Measurements from ENCODE around the gene LINGO3.
"Not testable (repeated sequence)": the region's sequence is repeated elsewhere in the genome, so short reads cannot be mapped to it uniquely, and the experiment has no call there.

The LINGO3 gene

DNA sequence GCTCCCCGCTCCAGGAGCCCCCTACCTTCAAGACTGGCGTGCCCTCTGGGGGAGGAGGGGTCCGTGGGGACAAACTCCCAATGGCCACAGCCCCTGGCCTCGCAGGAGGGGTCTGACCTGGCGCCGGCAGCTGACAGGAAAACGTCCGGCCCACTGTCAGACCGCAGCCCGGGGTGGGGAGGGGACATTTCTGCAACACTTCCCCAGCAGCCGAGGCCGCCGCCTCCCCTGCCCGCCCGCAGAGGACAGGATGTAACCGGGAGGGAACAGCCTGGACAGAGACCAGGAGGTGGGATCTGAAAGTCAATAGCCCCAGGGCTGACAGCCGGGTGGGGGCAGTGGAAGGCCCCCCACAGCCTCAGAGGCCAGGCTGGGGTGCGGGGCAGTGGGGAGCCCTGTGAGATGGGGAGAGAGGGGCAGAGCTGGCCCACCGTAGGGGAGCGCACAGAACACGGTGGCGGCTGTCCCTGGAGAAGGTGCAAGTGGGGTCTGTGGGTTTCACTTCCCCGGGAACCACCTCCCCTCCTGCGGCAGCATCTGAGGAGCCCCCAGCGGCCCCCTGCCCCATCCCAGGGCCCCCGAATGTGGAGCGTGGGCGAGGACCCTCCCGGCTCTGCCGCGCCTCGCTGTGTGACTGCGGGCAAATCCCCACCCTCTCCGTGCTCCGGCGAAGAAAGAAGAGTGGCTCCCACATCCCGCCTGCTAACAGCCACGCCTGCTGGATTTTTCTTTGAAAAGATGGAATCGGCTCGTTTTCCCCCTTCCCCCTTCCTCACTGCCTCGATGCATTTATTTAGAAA is 25.7 kb downstream of the LINGO3 start, which contains the start of gene PEAK3:
Gene PEAK3 (minus strand): TSS at position 114 of the 800 bp plus-strand sequence. CDS start 1,244 bp downstream, outside the sequence.
- DNase-seq (ENCODE audit: low spot score) = no peak

DNA sequence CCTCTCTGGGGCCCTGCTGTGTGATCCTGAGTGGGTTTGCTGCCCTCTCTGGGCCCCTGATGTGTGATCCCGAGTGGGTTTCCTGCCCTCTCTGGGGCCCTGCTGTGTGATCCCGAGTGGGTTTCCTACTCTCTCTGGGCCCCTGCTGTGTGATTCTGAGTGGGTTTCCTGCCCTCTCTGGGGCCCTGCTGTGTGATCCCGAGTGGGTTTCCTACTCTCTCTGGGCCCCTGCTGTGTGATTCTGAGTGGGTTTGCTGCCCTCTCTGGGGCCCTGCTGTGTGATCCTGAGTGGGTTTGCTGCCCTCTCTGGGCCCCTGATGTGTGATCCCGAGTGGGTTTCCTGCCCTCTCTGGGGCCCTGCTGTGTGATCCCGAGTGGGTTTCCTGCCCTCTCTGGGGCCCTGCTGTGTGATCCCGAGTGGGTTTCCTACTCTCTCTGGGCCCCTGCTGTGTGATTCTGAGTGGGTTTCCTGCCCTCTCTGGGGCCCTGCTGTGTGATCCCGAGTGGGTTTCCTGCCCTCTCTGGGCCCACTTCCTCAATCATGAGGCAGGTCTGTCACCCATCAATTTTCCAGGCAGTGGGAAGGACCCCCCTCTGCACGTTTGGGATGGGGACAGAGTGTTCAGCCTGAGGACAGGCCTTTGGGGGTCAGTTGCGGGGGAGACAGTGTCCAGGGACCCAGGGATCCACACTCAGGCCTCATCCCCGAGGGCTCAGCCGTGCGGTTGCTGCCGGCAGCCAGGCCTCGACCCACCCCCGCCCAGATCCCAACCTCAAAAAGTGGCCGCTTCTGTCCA is 26.5 kb downstream of the LINGO3 start:
- not testable (repeated sequence) for DNase-seq (ENCODE audit: low spot score)

DNA sequence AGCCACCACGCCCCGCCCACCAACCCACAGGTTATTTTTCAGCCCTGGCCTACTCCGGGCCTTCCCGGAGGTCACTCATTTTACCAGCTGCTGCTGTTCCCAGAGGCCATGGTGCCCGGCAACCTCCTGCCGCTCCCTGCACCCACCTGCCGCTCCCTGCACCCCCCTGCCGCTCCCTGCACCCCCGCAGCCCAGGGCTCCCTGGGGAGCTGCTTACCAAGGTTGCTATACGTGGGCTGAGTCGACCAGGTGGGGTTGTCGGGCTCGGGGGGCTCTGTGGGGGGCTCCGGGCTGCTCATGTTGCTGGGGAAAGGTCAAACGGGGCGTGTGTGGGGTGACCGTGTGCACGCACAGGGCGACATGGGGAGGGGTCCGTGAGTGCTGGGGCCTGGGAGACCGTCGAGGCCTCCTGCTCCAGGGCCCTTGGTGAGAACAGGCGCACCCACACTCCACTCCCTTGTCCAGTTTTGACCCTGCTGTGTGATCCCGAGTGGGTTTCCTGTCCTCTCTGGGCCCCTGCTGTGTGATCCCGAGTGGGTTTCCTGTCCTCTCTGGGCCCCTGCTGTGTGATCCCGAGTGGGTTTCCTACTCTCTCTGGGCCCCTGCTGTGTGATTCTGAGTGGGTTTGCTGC is 27.2 kb downstream of the LINGO3 start:
- DNase-seq (ENCODE audit: low spot score) = no peak

DNA sequence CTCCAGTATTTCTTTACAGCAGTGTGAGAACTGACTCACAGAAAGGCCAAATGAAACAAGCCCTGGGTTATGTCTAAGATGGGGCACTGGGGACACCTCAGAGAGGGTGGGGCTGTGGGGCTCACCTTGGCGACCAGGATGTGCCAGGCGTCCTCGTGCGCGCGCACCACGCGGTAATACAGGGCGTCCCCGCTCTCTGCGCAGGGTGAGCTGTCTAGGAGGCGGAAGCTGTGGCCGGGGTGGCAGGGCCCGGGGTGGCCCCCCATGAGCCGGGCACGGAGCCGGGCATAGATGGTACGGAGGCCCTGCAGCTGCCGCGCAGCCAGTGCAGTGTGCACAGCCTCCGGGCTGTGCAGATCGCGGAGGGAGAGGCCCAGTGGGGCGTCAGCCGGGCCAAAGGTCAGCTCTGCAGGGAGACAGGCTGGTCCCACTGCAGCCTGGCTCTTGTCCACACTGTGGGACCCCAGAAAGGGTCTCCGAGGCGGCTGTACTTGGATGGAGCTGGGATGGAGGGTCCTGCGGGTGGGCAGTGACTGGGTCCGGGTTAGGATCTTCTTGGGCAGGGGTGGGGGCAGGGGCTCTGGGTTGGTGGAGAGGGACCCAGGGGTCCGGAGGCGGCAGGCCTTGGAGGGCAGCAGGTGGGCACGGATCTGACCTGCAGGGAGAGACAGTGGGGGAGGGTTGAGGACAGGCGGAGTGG is 29.3 kb downstream of the LINGO3 start:
- DNase-seq (ENCODE audit: low spot score) = no peak

DNA sequence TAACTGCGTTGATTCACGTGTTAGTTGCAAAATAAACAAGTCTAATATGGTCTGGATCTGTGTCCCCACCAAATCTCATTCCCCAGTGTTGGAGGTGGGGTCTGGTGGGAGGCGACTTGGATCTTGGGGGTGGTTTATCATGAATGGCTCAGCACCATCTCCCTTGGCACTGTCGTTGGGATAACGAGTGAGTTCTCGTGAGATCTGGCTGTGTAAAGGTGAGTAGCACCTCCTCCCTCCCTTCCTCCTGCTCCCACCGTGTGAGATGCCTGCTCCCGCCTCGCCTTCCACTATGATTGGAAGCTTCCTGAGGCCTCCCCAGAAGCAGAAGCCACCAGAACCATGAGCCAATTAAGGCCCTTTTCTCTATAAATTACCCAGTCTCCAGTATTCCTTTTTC is 30.8 kb downstream of the LINGO3 start:
- DNase-seq (ENCODE audit: low spot score) = no peak

DNA sequence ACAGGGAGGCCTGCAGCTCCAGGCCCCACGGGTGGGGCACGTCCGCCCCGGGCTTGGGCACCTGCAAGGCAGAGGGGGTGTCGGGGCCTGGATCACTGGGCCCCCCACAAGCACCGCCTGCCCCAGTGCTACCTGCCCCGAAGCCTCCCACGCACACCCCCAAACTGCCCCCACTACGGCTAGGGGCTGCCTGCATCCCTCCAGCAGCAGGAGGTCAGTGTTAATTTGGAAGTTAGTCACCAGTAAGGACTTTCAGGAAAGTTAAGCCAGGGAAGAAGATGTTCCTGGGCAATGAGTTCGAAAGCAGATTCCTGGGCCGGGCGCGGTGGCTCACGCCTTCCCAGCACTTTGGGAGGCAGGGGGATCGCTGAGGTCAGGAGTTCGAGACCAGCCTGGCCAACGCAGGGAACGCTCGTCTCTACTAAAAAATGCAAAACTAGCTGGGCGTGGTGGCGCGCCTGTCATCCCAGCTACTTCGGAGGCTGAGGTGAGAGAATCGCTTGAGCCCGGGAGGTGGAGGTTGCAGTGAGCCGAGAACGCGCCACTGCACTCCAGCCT is 31.4 kb downstream of the LINGO3 start:
- DNase-seq (ENCODE audit: low spot score) = no peak

DNA sequence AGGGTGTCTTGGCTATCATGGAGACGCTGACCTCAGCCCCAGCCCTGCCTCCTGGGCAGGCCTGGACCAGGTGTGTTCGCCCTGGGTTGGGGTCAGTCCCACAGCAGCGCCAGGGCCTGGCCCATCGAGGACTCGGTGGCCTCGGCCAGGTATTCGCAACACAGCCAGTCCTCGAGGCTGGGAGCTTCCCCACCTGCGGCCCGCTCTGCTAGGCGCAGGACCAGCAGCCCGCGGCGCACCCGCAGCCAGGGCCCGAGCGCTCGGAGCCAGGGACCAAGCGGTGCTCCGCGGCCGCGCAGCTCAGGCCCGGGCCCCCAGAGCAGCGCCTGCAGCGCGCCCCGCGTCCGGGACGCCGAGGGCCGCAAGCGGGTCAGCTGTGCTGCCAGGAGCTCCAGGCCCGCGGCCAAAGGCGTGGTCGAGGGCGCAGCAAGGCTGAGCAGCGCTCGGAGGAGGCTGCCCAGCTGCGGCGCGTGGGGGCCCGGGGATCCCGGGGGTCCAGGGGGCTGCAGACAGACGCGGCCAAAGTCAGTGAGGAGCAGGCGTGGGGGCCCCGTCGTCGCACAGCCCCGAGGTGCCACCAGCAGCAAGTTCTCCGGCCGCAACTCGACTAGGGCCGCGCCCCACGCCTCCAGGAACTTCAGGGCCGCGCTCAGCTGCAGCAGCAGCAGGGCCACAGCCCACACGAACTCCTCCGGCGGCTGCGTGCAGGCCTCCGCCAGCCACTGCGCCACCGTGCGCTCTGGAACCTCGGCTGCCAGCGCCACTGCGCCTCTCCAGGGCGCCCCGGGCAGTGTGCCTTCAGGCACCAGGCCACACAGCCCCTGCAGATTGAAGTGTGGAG is 32.1 kb downstream of the LINGO3 start:
- DNase-seq (ENCODE audit: low spot score) = no peak

DNA sequence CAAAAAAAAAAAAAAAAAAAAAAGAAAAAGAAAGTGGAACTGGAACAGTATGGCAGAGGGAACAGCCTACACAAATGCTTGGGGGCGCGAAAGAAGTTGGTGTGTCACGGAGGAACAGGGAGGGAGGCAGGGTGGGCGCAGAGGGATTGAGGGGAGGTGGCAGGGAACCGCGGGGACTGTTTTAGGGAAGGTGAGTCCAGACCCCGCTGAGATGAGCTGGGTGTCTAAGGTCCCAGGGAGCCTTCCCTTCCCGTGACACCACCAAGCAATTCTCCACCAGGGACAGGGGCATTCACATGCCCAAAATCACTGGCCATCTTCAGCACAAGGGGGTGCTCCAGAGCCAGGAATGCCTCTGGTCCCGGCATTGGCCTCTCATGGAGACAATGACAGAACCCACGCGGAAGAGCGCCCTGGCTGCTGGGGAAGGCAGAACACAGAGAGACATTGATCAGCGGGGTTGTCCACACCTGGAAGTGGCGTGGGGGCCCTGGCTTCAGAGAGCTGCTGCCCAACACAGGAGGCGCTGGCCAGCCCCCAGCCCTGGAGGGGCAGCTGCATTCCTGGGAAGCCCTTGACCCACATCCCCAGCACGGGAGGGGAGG is 32.9 kb downstream of the LINGO3 start:
- no peak for DNase-seq (ENCODE audit: low spot score)

DNA sequence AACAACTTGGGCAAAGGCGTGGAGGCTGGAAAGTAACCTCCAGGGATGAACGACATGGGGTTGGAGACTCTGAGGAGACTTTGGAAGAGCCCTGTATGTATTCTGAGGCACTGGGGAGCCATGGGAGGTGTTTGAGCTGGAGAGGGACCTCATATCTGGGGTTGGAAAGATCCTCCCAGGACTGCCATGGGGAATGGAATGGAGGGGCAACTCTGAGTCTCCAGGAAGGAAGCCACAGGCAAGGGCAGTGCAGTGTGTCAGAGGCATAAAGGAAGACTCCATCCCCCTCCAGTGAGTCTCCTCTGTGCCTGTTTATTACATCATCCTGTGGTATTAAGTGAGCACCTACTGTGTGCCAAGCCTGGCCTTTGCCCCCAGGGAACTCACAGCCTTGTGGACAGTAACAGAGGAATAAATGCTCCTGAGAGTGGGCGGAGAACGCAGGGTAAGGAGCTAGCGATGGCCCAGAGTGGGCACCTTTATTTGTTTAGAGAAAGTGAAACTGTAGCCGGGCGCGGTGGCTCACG is 33.7 kb downstream of the LINGO3 start:
- no peak for DNase-seq (ENCODE audit: low spot score)

DNA sequence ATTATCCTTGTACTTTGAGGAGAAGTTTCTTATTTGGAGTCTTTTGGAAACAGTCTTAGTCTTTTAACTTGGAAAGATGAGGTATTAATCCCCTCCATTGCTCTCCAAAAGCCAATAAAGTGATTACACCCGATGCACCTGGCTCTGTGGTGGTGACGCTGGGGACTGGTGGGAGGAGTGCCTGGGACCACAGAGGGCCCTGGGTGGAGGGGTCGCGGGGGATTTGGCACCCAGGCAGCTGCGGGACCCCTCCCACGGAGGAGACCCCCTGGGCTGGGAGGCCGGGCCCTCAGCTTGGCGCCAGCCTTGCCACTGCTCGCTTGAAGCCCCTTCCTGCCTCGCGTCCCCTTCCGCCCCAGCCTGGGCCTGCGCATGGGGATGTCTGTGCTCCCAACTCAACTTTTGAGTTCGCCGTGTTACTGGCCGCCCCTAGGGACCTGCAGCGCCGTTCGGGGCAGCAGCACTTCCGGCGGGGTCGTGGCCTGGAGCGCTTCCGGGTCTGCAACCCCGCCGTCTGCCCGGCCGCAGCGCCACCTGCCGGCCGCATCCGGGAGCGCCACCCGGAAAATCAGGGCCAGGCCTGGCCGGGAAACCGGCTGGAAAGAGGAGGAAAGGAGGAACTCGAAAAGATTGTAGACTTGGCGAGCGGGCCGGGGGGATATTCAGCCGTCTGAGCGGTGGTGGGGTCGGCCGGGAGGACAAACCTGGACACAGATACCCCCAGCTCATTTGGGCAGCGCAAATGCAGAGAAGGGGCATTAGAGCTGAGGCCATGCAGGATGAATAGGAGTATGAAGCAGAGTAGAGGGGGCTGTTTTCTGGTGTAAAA is 34.4 kb downstream of the LINGO3 start:
- DNase-seq (ENCODE audit: low spot score) = peak; percentile 91

DNA sequence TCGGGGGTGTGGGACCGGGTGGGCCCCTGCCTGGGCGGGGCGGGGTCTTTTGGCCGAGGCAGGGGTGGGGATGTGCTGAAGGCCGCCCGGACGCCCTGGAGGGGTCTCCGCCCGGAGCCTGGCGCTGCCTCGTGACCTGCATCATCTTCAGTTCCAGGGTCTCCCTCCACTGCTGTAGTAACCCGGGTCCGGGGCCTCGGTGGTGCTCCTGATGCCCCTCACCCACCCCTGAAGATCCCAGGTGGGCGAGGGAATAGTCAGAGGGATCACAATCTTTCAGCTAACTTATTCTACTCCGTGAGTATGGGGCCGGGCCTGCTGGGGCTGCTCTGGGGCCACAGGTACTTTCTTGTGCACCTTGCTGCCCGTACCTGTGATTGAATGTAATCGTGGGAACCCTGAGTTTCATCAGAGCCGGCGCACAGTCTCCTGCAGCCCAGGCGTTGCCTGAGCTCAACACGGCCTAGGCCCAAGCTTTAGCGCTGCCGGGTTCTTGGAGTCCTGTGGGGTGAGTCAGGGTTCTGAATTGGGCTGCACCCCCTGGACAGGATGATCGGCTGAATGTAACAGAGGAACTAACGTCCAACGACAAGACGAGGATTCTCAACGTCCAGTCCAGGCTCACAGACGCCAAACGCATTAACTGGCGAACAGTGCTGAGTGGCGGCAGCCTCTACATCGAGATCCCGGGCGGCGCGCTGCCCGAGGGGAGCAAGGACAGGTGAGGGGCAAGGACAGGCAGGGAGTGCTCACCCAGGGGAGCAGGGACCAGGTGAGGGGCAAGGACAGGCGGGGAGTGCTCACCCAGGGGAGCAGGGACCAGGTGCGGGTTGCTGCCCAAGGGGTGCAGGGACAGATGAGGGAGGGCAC is 36.5 kb downstream of the LINGO3 start:
- peak; percentile 63 for DNase-seq (ENCODE audit: low spot score)

DNA sequence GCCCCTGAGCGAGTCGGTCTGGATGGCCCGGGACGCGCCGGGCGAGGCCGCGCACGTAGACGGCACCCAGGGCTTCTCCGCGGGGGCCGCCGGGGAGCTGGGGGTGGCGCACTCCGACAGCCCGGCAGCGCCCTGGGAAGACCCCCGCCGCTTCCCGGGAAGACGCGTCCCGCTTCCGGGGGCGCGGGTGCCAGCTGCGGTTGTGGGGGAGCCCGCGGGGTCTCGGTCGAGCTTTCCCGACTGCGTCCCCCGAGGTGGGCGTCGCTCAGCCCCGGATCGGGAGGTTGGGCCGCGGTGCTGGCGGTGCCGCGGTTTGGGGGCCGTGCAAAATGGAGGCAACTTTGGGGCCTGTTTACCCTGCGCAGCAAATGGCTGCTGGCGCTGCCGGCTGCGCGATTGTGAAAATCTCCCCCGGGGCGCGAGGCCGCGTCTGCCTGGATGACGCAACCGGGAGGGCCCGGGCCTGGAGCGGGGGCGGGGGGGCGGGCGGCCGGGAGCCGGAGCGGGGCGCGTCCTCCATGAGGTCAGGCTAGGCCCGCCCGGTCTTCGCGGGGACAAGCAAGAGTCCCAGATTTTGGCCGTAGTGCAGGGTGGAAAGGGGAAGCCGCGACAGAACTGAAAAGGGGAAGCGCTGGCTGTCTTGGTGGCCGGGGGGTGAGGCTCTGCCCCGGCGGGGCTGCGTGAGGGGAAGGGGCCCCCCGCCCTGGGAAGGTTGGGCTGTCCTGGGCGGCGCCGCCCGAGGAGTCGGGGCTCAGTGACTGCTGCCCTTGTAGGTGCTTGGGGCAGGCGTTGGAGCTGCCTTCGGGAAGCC is 37.3 kb downstream of the LINGO3 start:
- DNase-seq (ENCODE audit: low spot score) = peak; percentile 90

DNA sequence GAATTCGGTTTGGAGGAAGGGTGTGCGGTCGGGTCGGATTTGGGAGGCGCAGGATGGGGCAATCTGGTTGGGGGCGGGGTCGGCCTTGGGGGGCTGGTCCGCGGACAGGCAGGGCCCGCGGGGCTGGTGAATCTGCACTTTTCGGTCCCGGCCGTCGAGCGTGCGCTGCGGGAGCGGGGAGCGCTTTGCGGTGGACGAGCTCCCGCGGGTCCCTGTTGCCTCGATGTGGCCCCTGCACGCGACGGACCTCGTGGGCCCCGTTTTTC is 37.9 kb downstream of the LINGO3 start:
- DNase-seq (ENCODE audit: low spot score) = no peak

DNA sequence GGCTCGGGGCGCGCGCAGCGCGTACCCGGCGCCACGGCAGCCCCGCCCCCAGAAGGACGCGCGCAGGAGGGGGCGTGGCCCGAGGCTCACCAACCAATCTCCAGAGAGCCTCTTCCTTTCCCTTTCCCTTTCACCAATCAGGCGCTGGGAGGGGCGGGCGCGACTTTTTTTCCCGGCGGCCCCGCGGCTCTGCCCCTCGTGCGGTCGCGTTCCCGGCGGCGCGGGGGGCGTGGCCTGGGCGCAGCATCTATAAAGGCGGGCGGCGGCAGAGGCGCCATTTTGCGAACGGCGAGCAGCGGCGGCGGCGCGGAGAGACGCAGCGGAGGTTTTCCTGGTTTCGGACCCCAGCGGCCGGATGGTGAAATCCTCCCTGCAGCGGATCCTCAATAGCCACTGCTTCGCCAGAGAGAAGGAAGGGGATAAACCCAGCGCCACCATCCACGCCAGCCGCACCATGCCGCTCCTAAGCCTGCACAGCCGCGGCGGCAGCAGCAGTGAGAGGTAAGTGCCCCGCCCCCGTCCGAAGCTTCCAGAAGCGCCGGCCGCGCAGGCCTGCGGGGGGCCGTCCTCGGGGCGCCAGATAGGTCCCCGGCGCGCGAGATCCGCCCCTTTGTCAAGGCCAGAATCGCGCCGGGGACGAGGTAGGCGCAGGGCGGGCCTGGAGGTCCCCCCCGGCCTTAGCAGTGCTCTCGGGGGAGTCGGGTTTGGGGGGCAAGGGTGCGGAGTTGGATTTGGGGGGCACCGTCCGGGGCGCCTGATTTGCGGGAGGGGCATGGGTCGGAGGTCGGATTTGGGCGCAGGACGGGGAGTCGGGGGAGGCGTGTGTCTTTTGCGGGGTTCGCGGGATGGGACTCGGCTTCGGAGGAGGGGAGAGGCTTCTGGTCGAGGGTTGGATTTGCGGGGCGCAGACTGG is 38.5 kb downstream of the LINGO3 start:
- DNase-seq (ENCODE audit: low spot score) = peak; percentile 99

DNA sequence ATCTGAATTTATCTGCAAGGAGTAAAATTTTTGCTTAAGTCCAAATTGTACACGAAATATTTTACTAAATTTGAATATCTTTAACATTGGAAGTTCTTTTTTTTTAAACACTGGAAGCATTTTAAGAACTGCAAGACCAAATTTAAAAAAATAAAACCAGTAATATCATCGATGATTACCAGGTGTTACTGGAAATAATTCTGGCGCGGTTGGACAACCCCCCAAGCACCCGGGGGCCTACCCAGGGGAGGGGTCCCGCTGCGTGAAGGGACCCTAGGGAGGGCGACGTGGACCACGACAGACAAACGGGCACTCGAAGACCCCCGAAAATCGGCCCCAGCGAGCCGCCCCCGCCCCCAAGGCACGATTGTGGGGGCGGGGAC is 39.1 kb downstream of the LINGO3 start:
- no peak for DNase-seq (ENCODE audit: low spot score)

DNA sequence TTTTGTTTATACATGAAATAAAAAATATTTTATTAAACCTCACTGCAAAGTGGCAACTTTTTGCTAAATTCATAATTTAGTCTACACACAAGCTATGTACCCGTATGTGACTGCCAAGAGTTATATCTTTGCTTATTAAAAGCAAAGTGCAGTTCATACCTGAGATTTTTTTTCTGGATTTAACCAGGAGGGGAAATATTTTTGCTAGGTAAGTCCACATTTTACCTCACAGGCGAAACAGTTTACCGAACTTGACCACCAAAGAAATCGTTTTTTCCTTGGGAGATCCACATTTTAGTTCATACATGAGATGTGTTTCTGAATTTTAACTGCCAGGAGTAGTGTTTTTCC is 39.5 kb downstream of the LINGO3 start:
- DNase-seq (ENCODE audit: low spot score) = no peak

Data from left forelimb (tissue), 1 donor.